GM12878 (cell line): ENCODE data around the gene CLDN12. TPM values are rescaled to one million over a fixed set of nuclear protein-coding genes. Genes with fewer than 3 reads are reported as not detected.

ENCODE experiments used
- ATAC-seq: fragments of 200-7000 bp; cut with Tn5 transposase; 3 replicates; pipeline ENCODE4 v1.9.1; 2020; ENCODE audit warnings: mild to moderate bottlenecking, moderate library complexity
- BruUV-seq: library from RNA; stranded (reverse); fragments of 400-500 nt; replicated peaks from 2 replicates; lab custom pipeline; 2021; lab: Mats Ljungman, UMichigan
- CTCF ChIA-PET: fragments of 300-600 bp; sonication (Branson Sonifier 250); formaldehyde crosslinking; extraction: SDS; loops from one replicate; lab custom pipeline; 2021; ENCODE audit warnings: inconsistent platforms; lab: Yijun Ruan, JAX
- POLR2A ChIA-PET: fragments of 350-600 bp; formaldehyde crosslinking; extraction: SDS; loops from one replicate; lab custom pipeline; 2021; ENCODE audit warnings: inconsistent platforms; lab: Charles Lee
- RAD21 ChIA-PET: fragments of 300-600 bp; sonication (Branson Sonifier 250); formaldehyde crosslinking; loops from one replicate; lab custom pipeline; 2023; ENCODE audit warnings: antibody characterized with exemption; ENCODE audit not compliant: unreplicated experiment; lab: Charles Lee
- SMC1A ChIA-PET: fragments of 300-600 bp; sonication (Branson Sonifier 250); formaldehyde crosslinking; loops from one replicate; lab custom pipeline; 2023; ENCODE audit not compliant: unreplicated experiment, uncharacterized antibody; lab: Charles Lee
- DNase-seq: peaks from one replicate; pipeline ENCODE4 v3.0.0-alpha.2; 2011; ENCODE audit warnings: low read depth, low spot score
- FAIRE-seq: peaks from 3 replicates; lab custom pipeline; 2011; peaks lifted over from hg19 to GRCh38; lab: Jason Lieb, UNC
- H2AFZ ChIP-seq: 2 replicates; pipeline ENCODE4 v1.6.0; 2011; ENCODE audit warnings: low read depth, low read length, control low read depth; ENCODE audit not compliant: control insufficient read depth
- H3K27ac ChIP-seq: 2 replicates; pipeline ENCODE4 v1.5.1; 2011; ENCODE audit warnings: control low read depth; ENCODE audit not compliant: control insufficient read depth, insufficient read depth
- H3K27me3 ChIP-seq, 2 experiments: replicated peaks in 1 of 2; 2 replicates each; pipeline versions ENCODE4 v1.6.0 to v1.6.1; 2011; ENCODE audit warnings: low read length in 1 of 2; ENCODE audit not compliant: control insufficient read depth in 2 of 2, insufficient read depth in 2 of 2
- H3K36me3 ChIP-seq, 2 experiments: 2 replicates each; pipeline ENCODE4 v1.5.1; 2011; ENCODE audit warnings: low read length in 1 of 2; ENCODE audit not compliant: control insufficient read depth in 2 of 2, insufficient read depth in 2 of 2
- H3K4me1 ChIP-seq: 2 replicates; pipeline ENCODE4 v1.6.1; 2011; ENCODE audit warnings: mild to moderate bottlenecking, low read length, moderate library complexity, mixed read lengths; ENCODE audit not compliant: control insufficient read depth, insufficient read depth
- H3K4me2 ChIP-seq: 2 replicates; pipeline ENCODE4 v1.6.0; 2011; ENCODE audit warnings: control low read depth; ENCODE audit not compliant: control insufficient read depth, insufficient read depth
- H3K4me3 ChIP-seq: fragments of 200-600 bp; sonication (generic); 2 replicates; pipeline ENCODE4 v1.5.1; 2016
- H3K79me2 ChIP-seq: 2 replicates; pipeline ENCODE4 v1.6.0; 2011; ENCODE audit warnings: low read length; ENCODE audit not compliant: control insufficient read depth, insufficient read depth
- H3K9ac ChIP-seq: 2 replicates; pipeline ENCODE4 v1.8.0; 2011; ENCODE audit warnings: low read length, control low read depth, mixed read lengths; ENCODE audit not compliant: control insufficient read depth, insufficient read depth
- H3K9me3 ChIP-seq: replicated peaks from 3 replicates; pipeline ENCODE4 v1.5.1; 2011; ENCODE audit warnings: mild to moderate bottlenecking, low read length; ENCODE audit not compliant: control insufficient read depth, insufficient read depth
- H4K20me1 ChIP-seq: 2 replicates; pipeline ENCODE4 v1.6.0; 2011; ENCODE audit not compliant: control insufficient read depth, insufficient read depth
- EP300 ChIP-seq, 2 experiments: fragments of 150-350 bp in 1 of 2; IDR thresholded peaks; 2 replicates each; pipeline ENCODE4 v1.6.1; 2011 to 2012; ENCODE audit warnings: low read depth in 2 of 2, low read length in 2 of 2, borderline replicate concordance in 1 of 2, improper control_type of control experiment in 1 of 2, inconsistent platforms in 1 of 2; ENCODE audit not compliant: control insufficient read depth in 1 of 2
- FOS ChIP-seq: IDR thresholded peaks from 3 replicates; pipeline ENCODE4 v1.6.1; 2011; ENCODE audit warnings: borderline replicate concordance; ENCODE audit not compliant: insufficient read length; ENCODE audit errors: extremely low read depth
- MTA2 ChIP-seq: fragments of 450-650 bp; IDR thresholded peaks from 2 replicates; pipeline ENCODE4 v1.6.1; 2016; ENCODE audit warnings: low read depth, mild to moderate bottlenecking, moderate library complexity
- PAX5 ChIP-seq: IDR thresholded peaks from 2 replicates; pipeline ENCODE4 v1.6.1; 2011; ENCODE audit warnings: low read depth, low read length, borderline replicate concordance
- PKNOX1 ChIP-seq: fragments of 450-650 bp; IDR thresholded peaks from 2 replicates; pipeline ENCODE4 v1.6.1; 2016; ENCODE audit warnings: mild to moderate bottlenecking
- RCOR1 ChIP-seq: conservative IDR thresholded peaks from 2 replicates; pipeline ENCODE4 v1.6.1; 2012; ENCODE audit warnings: low read depth, low read length, improper control_type of control experiment
- SIN3A ChIP-seq: IDR thresholded peaks from 2 replicates; pipeline ENCODE4 v1.6.1; 2012; ENCODE audit warnings: low read depth, low read length, improper control_type of control experiment
- YBX1 ChIP-seq: fragments of 450-650 bp; IDR thresholded peaks from 2 replicates; pipeline ENCODE4 v1.6.1; 2016; ENCODE audit warnings: antibody characterized with exemption
- ZNF207 ChIP-seq: fragments of 450-650 bp; IDR thresholded peaks from 2 replicates; pipeline ENCODE4 v1.6.1; 2014; ENCODE audit warnings: antibody characterized with exemption, mild to moderate bottlenecking, borderline replicate concordance
- ZZZ3 ChIP-seq: IDR thresholded peaks from 2 replicates; pipeline ENCODE4 v1.6.1; 2011; ENCODE audit warnings: low read depth; ENCODE audit not compliant: control insufficient read depth, insufficient read length
- WGBS: methylation state at CpG from one replicate; pipeline ENCODE4 v1.1.6; 2016; ENCODE audit warnings: low lambda C conversion rate; ENCODE audit not compliant: insufficient replicate concordance, insufficient coverage; ENCODE audit errors: missing lambda C conversion rate; 5-methylcytosine and 5-hydroxymethylcytosine counted together
- in situ Hi-C: fragments of 300-500 bp; cut with MboI; formaldehyde crosslinking; loops from 9 replicates; pipeline ENCODE4 v1.14.3; 2018; ENCODE audit warnings: mixed read lengths
- intact Hi-C: fragments of 100-400 bp; cut with micrococcal nuclease; formaldehyde crosslinking; loops from one replicate; pipeline ENCODE4 v1.14.2; 2022; ENCODE audit not compliant: unreplicated experiment
- polyA plus RNA-seq, 11 experiments: library from polyadenylated mRNA; depleted of rRNA in 4 of 11; unstranded in 6 of 11; stranded (reverse) in 5 of 11; fragments of >200 nt; fragmentation: Nextera tagmentation in 4 of 11; fragmentation: Illumina TruSeq in 1 of 11; extraction: Ambion mirVana in 4 of 11; extraction: Trizol in 1 of 11; gene quantifications; 1 replicate in 1 of 11; 2 replicates in 10 of 11; pipeline versions ENCODE4 v1.2.1 to v1.2.3, GENCODE V29; 2011 to 2016; ENCODE audit warnings: inconsistent platforms in 2 of 11, missing spikeins in 2 of 11, low read depth in 1 of 11
- total RNA-seq, 4 experiments: library from RNA; depleted of rRNA in 3 of 4; stranded (reverse); fragments of >200 nt in 3 of 4; fragmentation: Illumina TruSeq in 1 of 4; extraction: Trizol in 1 of 4; gene quantifications; 2 replicates each; pipeline versions ENCODE4 v1.2.1 to v1.2.3, GENCODE V29; 2013 to 2021

The CLDN12 gene
- total and polyA plus RNA-seq, 10 of the 15 experiments (the other 5 are each of a cell fraction or from before 2014, with no cell fraction given), result 3.1 to 41.1 (median 6.8) TPM

- FAIRE-seq, result no peak
- no peak for ATAC-seq
- in situ Hi-C loops, result loop anchor here (5.0 kb wide), 1 partner anchor 57 kb away; the partner anchor contains the start of gene GTPBP10
These were observed 1.5 kb downstream of the CLDN12 start for GRCh38 chr7:90404777-90405176.

More at GRCh38 chr7:90404777-90405176, 1.5 kb downstream of the CLDN12 start:
- Histone ChIP-seq H3K9me3 (no peaks in the 10 kb centered on the region), H3K79me2 (peaks cover 6% of the 10 kb centered on the region), H3K36me3 (no peaks in the 10 kb centered on the region), H3K4me3 (no peak overlapping the region), H3K27ac (no peak overlapping the region), H3K4me1 (no peaks in the 10 kb centered on the region), H4K20me1 (no peaks in the 10 kb centered on the region), H3K9ac (no peak overlapping the region), H2AFZ (no peak overlapping the region), H3K27me3 (no peaks in the 10 kb centered on the region), H3K4me2 (peak overlapping the region; percentile 92; the same call in 1 of the 2 replicates)
- POLR2A ChIA-PET, result no interaction called here
- intact Hi-C loops, result no loop called here
- no TSS peak for BruUV-seq
- CTCF ChIA-PET, result interaction anchor here (1.3 kb wide), 1 partner anchor 12 kb away, joined by 4 read pairs; no protein-coding TSS in a partner anchor
- RAD21 ChIA-PET, result no interaction called here
- TF ChIP-seq PAX5, result no peak
- TF ChIP-seq MTA2, result no peak
- TF ChIP-seq YBX1, result no peak
- TF ChIP-seq ZNF207, result no peak
- TF ChIP-seq FOS, result no peak
- TF ChIP-seq RCOR1, result no peak
- TF ChIP-seq ZZZ3, result no peak
- no peak for TF ChIP-seq PKNOX1
- TF ChIP-seq EP300 (IDR thresholded peaks at IDR 0.05; ENCODE audit: borderline replicate concordance in 1 of 2, control insufficient read depth in 1 of 2, low read depth in 2 of 2, low read length in 2 of 2), result no peak
- no peak for TF ChIP-seq SIN3A
- SMC1A ChIA-PET, result interaction anchor here (1.0 kb wide), 1 partner anchor 59 kb away, joined by 4 read pairs; no protein-coding TSS in a partner anchor
- DNase-seq, result no peak
- WGBS, result 89% methylated on average over 4 of the region's 4 CpGs
